Measurements from ENCODE around the gene CLDN10. TPM values are rescaled to one million over a fixed set of nuclear protein-coding genes. Genes with fewer than 3 reads are reported as not detected.
A peak's percentile ranks its signal among the peaks of the same experiment; 100 is the strongest.

CLDN10 gene, protein sequence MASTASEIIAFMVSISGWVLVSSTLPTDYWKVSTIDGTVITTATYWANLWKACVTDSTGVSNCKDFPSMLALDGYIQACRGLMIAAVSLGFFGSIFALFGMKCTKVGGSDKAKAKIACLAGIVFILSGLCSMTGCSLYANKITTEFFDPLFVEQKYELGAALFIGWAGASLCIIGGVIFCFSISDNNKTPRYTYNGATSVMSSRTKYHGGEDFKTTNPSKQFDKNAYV
- not detected for total RNA-seq

DNA sequence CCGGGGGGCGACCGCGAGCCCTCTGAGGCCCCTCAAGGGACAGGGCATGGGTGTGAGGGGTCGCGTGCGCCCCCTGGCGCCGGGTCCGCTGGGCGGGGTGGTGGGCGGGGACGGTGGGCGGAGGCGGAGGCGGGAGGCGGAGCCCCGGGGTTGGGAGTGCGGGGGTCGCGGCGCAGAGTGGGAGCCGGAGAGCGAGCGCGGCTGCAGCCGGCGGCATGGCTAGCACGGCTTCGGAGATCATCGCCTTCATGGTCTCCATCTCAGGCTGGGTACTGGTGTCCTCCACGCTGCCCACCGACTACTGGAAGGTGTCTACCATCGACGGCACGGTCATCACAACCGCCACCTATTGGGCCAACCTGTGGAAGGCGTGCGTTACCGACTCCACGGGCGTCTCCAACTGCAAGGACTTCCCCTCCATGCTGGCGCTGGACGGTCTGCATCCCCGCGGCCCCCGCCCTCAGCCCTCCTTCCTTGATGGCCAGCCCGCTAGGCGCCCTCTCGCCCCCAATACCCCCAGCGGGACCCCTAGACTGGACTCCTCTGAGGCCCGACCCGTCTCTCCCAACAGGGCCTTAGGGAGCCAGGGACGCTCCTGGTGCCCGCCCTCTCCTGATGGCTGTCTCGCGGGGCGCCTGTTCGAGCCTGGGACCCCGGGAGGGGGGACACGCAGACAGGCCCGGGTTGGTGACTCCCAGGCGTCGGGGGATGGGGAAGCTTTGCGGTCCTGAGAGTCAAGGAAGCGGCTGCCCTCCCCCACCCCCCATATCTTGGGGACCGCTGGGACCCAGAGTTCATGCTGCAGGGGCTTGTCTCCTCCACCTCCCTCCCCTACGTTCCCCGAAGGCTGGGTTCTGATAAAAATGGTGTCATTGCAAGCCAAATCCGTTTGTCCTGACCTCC is at the start of gene CLDN10:
Gene CLDN10 (plus strand): TSS at position 182 of the 903 bp plus-strand sequence. CDS start 34 bp downstream, at position 216.
- no peak for DNase-seq
- Histone ChIP-seq H3K36me3 (no peaks in the 10 kb centered on the region), H3K4me3 (peak within 1 kb of the TSS in 1 of 4 donors; percentile 1), H3K4me1 (no peaks in the 10 kb centered on the region), H3K9me3 (no peaks in the 10 kb centered on the region), H3K27ac (no peak within 1 kb of the TSS), H3K27me3 (peaks cover 27 to 35% (median 29%) of the 10 kb centered on the region in 3 donors)
- intact Hi-C loops (cut with DNase I; ENCODE audit: low total_unique reads) (no loop called here), in situ Hi-C loops (cut with MboI; ENCODE audit: low sequenced_read_pairs in 4 of 4) (no loop called here)
- ATAC-seq, result no peak
- TF ChIP-seq, protein P1, sequence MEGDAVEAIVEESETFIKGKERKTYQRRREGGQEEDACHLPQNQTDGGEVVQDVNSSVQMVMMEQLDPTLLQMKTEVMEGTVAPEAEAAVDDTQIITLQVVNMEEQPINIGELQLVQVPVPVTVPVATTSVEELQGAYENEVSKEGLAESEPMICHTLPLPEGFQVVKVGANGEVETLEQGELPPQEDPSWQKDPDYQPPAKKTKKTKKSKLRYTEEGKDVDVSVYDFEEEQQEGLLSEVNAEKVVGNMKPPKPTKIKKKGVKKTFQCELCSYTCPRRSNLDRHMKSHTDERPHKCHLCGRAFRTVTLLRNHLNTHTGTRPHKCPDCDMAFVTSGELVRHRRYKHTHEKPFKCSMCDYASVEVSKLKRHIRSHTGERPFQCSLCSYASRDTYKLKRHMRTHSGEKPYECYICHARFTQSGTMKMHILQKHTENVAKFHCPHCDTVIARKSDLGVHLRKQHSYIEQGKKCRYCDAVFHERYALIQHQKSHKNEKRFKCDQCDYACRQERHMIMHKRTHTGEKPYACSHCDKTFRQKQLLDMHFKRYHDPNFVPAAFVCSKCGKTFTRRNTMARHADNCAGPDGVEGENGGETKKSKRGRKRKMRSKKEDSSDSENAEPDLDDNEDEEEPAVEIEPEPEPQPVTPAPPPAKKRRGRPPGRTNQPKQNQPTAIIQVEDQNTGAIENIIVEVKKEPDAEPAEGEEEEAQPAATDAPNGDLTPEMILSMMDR (IDR thresholded peaks at IDR 0.05 in 4 of 5, conservative IDR thresholded peaks at IDR 0.05 in 1 of 5), result no peak
- TF ChIP-seq POLR2A (IDR thresholded peaks at IDR 0.05), result no peak

DNA sequence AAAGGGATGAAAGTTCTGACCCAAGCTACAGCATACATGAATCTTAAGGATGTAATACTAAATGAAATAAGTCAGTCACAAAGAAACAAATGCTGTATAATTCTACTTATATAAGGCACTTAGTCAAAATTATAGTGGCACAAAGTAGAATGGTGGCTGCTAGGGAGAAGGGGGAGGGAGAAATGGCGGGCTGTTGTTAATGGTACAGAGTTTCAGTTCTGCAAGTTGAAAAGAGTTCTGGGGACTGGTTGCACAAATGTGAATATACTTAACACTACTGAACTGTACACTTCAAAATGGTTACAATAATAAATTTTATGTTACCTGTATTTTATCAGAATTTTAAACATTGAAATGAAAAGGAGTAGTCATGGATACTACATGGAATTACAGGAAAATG is 48.9 kb upstream of the CLDN10 start:
- intact Hi-C loops (cut with DNase I; ENCODE audit: low total_unique reads) (no loop called here), in situ Hi-C loops (cut with MboI; ENCODE audit: low sequenced_read_pairs in 4 of 4) (loop anchor here in 1 of 4 donors (25.0 kb wide), 1 partner anchor 334 kb away; no protein-coding TSS in a partner anchor)
- Histone ChIP-seq H3K4me3 (no peak overlapping the region), H3K27me3 (no peaks in the 10 kb centered on the region), H3K27ac (no peak overlapping the region), H3K36me3 (no peaks in the 10 kb centered on the region), H3K4me1 (no peaks in the 10 kb centered on the region), H3K9me3 (no peaks in the 10 kb centered on the region)
- TF ChIP-seq, protein P1 (IDR thresholded peaks at IDR 0.05 in 4 of 5, conservative IDR thresholded peaks at IDR 0.05 in 1 of 5), result no peak
- no peak for TF ChIP-seq POLR2A (IDR thresholded peaks at IDR 0.05)
- no peak for DNase-seq
- no peak for ATAC-seq

DNA sequence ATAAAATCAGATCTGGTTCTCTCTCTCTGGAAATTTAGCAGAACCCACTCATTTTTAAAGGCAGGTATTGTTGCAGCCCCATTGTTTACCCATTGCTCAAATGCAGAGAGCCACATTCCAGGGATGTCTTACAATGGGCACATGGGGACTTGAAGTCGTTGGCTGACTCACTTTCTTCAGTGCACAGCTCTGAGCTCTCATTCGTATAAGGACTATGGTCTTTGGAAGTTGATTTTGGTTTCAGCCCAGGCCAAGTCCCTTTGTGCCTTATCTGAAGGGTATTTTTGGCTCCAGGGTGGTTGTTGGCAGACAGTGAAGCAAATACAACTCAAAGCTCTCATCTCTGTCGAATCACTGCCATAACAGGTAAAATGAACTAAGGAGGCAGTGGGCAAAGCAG is 47.3 kb upstream of the CLDN10 start:
- H3K4me1 ChIP-seq, result no peaks in the 10 kb centered on the region
- H3K4me3 ChIP-seq, result no peak overlapping the region
- intact Hi-C loops (cut with DNase I; ENCODE audit: low total_unique reads), result no loop called here
- no peak for ATAC-seq
- in situ Hi-C loops (cut with MboI; ENCODE audit: low sequenced_read_pairs in 4 of 4), result loop anchor here in 1 of 4 donors (25.0 kb wide), 1 partner anchor 332 kb away; no protein-coding TSS in a partner anchor
- no peaks in the 10 kb centered on the region for H3K9me3 ChIP-seq
- DNase-seq, result no peak
- H3K27ac ChIP-seq, result no peak overlapping the region
- no peaks in the 10 kb centered on the region for H3K27me3 ChIP-seq
- TF ChIP-seq, protein P1 (IDR thresholded peaks at IDR 0.05 in 4 of 5, conservative IDR thresholded peaks at IDR 0.05 in 1 of 5), result no peak
- TF ChIP-seq POLR2A (IDR thresholded peaks at IDR 0.05), result no peak
- no peaks in the 10 kb centered on the region for H3K36me3 ChIP-seq

DNA sequence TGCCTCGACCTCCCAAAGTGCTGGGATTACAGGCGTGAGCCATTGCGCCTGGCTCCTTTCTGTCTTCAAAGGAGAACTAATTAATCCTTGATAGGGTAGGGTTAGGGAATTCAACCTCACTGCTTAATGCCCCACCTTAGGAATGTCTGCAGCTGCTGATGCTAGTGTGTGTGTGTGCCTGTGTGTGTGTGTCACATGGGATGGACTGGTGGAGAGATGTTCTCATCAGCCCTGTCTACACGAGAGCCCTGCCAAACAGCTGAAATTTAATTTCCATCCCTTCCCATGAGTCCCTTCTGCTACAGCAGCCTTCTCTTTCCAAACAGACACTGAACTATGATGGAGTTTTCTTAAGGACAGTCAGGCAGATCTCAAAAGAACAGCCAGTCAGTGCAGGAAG is 46.5 kb upstream of the CLDN10 start:
- Histone ChIP-seq H3K4me1 (no peaks in the 10 kb centered on the region), H3K36me3 (no peaks in the 10 kb centered on the region), H3K27me3 (no peaks in the 10 kb centered on the region), H3K27ac (no peak overlapping the region), H3K9me3 (no peaks in the 10 kb centered on the region), H3K4me3 (no peak overlapping the region)
- intact Hi-C loops (cut with DNase I; ENCODE audit: low total_unique reads) (no loop called here), in situ Hi-C loops (cut with MboI; ENCODE audit: low sequenced_read_pairs in 4 of 4) (loop anchor here in 1 of 4 donors (25.0 kb wide), 1 partner anchor 331 kb away; no protein-coding TSS in a partner anchor)
- DNase-seq, result no peak
- no peak for ATAC-seq
- TF ChIP-seq POLR2A (IDR thresholded peaks at IDR 0.05), result no peak
- TF ChIP-seq, protein P1 (IDR thresholded peaks at IDR 0.05 in 4 of 5, conservative IDR thresholded peaks at IDR 0.05 in 1 of 5), result no peak
